Thyroid gland (tissue), 4 donors: ENCODE data around the gene SPATA20.

ENCODE experiments used
- POLR2A ChIP-seq, 2 donors: fragments of 450-650 bp; IDR thresholded peaks; one replicate each; pipeline ENCODE4 v1.6.1; 2017; ENCODE audit warnings: antibody characterized with exemption in 2 of 2, mild to moderate bottlenecking in 2 of 2, moderate library complexity in 1 of 2
- TF ChIP-seq, protein P1 (sequence below), 6 experiments: fragments of 200-600 bp in 3 of 6; fragments of 450-650 bp in 3 of 6; sonication (generic) in 3 of 6; IDR thresholded peaks; one replicate each; pipeline ENCODE4 v1.5.1; 2016 to 2019; ENCODE audit warnings: antibody characterized with exemption in 6 of 6, mild to moderate bottlenecking in 2 of 6, inconsistent platforms in 1 of 6, moderate library complexity in 1 of 6

DNA sequence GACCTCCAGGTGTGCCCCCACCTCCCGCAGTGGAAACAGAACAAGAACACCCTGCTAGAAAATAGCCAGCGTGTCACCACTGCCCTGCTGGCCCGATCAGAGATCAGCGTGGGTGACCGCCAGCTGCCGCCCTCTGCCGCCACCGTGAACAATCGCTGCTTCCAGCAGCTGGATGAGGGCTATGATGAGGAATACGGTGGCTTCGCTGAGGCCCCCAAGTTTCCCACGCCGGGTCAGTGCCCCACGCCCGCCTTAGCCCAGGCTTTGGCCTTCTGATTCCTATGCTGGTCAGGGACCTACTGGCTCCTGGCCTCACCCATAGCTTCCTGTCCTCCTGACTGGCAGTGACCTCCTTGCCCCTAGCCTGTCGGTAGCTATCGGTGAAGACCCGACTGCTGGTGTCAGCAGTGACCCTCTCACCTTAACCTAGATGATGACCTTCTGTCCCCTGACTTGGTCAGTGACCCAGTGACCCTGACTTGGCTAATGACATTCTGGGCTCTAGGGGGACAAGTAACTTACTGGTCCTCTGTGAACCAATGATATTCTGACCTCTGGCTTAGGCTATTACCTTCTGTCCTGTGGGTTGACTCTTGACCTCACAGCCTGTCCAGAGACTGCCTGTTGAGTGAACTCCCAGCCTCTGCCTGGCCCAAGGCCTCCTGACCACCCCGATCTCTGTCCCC is 2.4 kb downstream of the SPATA20 start:
- TF ChIP-seq, protein P1, sequence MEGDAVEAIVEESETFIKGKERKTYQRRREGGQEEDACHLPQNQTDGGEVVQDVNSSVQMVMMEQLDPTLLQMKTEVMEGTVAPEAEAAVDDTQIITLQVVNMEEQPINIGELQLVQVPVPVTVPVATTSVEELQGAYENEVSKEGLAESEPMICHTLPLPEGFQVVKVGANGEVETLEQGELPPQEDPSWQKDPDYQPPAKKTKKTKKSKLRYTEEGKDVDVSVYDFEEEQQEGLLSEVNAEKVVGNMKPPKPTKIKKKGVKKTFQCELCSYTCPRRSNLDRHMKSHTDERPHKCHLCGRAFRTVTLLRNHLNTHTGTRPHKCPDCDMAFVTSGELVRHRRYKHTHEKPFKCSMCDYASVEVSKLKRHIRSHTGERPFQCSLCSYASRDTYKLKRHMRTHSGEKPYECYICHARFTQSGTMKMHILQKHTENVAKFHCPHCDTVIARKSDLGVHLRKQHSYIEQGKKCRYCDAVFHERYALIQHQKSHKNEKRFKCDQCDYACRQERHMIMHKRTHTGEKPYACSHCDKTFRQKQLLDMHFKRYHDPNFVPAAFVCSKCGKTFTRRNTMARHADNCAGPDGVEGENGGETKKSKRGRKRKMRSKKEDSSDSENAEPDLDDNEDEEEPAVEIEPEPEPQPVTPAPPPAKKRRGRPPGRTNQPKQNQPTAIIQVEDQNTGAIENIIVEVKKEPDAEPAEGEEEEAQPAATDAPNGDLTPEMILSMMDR (IDR thresholded peaks at IDR 0.05) = no peak
- TF ChIP-seq POLR2A (IDR thresholded peaks at IDR 0.05) = no peak
